ENCODE measurements around the gene OR51V1. TPM values are rescaled to one million over a fixed set of nuclear protein-coding genes. Genes with fewer than 3 reads are reported as not detected.
"Not testable (repeated sequence)": the region's sequence is repeated elsewhere in the genome, so short reads cannot be mapped to it uniquely, and the experiment has no call there.

The OR51V1 gene
- total RNA-seq, 1 experiment from 2014 or later: not detected

DNA sequence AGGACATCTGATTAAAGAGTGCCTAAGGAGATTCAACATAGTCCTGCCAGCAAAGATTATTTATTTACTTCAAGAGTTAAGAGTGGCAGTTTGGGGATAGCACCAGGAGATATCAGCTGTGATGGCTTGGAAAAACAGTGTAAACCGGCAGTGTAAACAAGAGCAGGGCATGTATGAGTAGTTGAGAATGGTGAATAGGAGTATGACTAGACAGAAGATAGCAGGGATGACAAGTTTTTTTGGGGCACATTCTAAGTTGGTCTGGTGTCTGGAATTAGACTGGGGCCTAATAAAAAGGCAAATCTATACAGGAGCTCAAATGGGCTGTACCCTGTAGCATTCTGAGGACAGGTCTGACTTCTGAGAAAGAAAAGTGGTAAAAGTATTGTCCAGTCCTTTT, 39.4 kb downstream of the OR51V1 start:
- H3K27ac ChIP-seq; H3K4me1 ChIP-seq; H3K9me3 ChIP-seq (replicated peaks); H3K27me3 ChIP-seq; DNase-seq; H3K4me3 ChIP-seq; H3K36me3 ChIP-seq: not testable (repeated sequence)

DNA sequence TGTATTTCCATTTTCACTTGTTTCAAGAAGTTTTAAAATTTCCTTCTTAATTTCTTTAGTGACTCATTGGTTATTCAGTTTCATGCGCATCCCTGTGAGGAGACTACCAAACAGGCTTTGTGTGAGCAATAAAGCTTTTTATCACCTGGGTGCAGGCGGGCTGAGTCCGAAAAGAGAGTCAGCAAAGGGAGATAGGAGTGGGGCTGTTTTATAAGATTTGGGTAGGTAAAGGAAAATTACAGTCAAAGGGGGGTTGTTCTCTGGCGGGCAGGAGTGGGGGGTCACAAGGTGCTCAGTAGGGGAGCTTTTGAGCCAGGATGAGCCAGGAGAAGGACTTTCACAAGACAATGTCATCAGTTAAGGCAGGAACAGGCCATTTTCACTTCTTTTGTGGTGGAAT, 40.3 kb downstream of the OR51V1 start:
- not testable (repeated sequence) for H3K4me1 ChIP-seq; H3K36me3 ChIP-seq; H3K27ac ChIP-seq; H3K9me3 ChIP-seq (replicated peaks); DNase-seq; H3K27me3 ChIP-seq; H3K4me3 ChIP-seq

DNA sequence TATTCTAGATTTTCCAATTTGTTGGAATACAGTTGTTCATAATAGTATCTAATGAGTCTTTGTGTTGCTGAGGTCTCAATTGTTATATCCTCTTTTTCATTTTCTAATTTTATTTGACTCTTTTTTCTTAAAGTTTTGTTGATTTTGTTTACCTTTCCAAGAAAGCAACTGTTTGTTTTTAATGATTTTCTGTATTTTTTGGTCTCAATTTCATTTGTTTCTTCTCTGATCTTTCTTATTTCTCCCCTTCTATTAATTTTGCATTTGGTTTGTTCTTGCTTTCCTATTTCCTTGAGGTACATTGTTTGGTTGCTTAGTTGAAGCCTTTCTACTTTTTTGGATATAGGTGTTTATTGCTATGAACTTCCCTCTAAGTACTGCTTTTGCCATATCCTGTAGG, 40.7 kb downstream of the OR51V1 start:
- Histone ChIP-seq H3K4me1 (no peaks in the 10 kb centered on the region), H3K4me3 (no peak overlapping the region), H3K9me3 (replicated peaks) (no peaks in the 10 kb centered on the region), H3K27ac (no peak overlapping the region), H3K27me3 (no peaks in the 10 kb centered on the region), H3K36me3 (no peaks in the 10 kb centered on the region)
- DNase-seq: no peak

DNA sequence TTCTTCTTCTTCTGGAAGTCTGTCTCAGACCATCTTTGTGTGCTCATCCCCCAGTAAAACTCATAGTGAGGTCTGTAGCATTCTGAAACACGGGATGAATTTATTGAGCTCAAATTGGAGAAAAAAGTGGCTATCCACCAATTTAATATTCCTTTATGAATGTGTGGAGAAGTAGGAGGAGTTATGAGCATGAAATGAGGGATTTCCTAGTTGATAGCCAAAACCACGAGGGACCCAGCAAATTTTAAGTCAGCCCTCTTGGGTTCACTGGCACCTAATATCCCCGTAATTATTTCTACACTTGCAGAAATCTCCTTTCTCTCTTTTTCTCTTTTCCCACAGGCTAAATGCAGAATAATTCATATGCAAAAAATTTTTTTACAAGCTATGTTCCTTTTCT, 45.8 kb downstream of the OR51V1 start, which contains the start of gene OR52A1:
Gene OR52A1 (minus strand): TSS at position 101 of the 400 bp plus-strand sequence. CDS start 2,388 bp downstream, outside the sequence.
- H3K36me3 ChIP-seq: no peaks in the 10 kb centered on the region
- H3K27ac ChIP-seq: no peak within 1 kb of the TSS
- no peaks in the 10 kb centered on the region for H3K9me3 ChIP-seq (replicated peaks)
- H3K4me3 ChIP-seq: no peak within 1 kb of the TSS
- H3K27me3 ChIP-seq: no peaks in the 10 kb centered on the region; the same call in 1 of the 2 replicates
- H3K4me1 ChIP-seq: no peaks in the 10 kb centered on the region
- DNase-seq: no peak

DNA sequence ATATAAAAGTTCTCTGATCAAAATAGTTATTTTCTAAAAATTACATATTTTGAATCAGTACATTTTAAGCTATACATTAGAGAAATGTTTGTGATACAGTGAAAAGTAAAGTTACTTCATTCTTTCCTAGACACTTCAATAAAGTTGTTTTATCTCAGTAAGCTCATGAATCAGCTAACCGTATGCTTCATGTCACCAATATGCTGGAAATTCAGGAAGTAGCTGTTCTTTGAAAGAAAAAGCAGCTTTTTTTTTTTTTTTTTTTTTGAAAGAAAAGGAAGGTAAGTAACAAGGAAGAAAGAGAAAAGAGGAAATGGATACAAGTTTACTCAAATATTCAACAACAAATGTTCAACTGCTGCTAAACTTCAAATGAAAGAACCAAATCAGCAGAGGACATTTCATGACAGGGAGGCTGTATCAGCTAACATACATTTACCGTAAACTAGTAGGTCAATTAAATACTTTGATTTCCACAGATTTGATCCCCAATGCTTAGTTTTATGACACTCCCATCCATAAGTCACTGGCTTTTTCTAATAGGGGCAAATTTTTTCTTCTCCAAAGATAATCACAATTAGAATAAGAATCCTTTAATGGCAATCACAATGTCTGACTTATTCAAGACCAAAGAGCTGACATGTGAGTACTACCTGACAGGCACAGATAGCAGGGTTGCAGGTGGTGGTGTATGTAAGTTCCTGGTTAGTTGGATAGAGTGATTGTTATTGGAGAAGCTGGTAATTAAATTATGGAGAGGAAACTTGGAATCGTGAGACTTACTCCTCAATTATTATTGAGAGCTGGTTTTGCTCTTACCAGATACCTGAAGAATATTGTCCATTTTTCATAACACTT, 46.7 kb downstream of the OR51V1 start:
- Histone ChIP-seq H3K4me3 (no peak overlapping the region), H3K27me3 (no peaks in the 10 kb centered on the region; the same call in 1 of the 2 replicates), H3K36me3 (no peaks in the 10 kb centered on the region), H3K4me1 (no peaks in the 10 kb centered on the region), H3K27ac (no peak overlapping the region), H3K9me3 (replicated peaks) (no peaks in the 10 kb centered on the region)
- no peak for DNase-seq

DNA sequence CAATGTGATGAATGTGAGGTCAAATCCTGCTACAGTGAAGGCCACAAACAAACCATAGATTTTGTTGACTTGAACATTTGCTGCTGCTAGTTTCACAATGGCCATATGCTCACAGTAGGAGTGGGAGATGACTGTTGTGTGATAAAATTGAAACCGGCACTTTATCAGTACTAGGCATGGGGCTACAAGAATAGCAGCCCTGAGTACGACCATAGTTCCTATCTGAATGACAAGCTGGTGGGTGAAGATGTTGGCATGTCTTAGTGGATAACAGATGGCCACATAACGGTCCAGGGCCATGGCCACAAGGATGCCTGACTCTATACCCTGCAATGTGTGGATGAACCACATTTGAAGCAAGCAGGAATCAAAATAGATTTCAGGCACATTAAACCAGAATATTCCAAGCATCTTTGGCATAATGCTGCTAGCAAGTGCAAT, 48.7 kb downstream of the OR51V1 start:
- Histone ChIP-seq H3K9me3 (replicated peaks) (no peaks in the 10 kb centered on the region), H3K4me3 (no peak overlapping the region), H3K27me3 (no peaks in the 10 kb centered on the region; the same call in 1 of the 2 replicates), H3K36me3 (no peaks in the 10 kb centered on the region), H3K27ac (no peak overlapping the region), H3K4me1 (no peaks in the 10 kb centered on the region)
- DNase-seq: no peak

Other genes with a start within 250 kb of the OR51V1 start
- gene OR51A2, start 245.0 kb downstream of the OR51V1 start, total RNA-seq (2014; rRNA removed; shearing (Covaris generic)): not detected in 2 replicates
- not detected in 2 replicates for gene OR51L1, start 205.8 kb downstream of the OR51V1 start, total RNA-seq (2014; rRNA removed; shearing (Covaris generic))
- gene OR52J3, start 154.2 kb downstream of the OR51V1 start, total RNA-seq (2014; rRNA removed; shearing (Covaris generic)): not detected in 2 replicates
- gene OR52E2, start 141.1 kb downstream of the OR51V1 start, total RNA-seq (2014; rRNA removed; shearing (Covaris generic)): not detected in 2 replicates
- gene OR52E1, start 131.1 kb downstream of the OR51V1 start, total RNA-seq (2014; rRNA removed; shearing (Covaris generic)): not detected in 2 replicates
- gene OR52A5, start 62.3 kb downstream of the OR51V1 start, total RNA-seq (2014; rRNA removed; shearing (Covaris generic)): not detected in 2 replicates
- gene OR52A1, start 45.9 kb downstream of the OR51V1 start, total RNA-seq (2014; rRNA removed; shearing (Covaris generic)): not detected in 2 replicates
- gene HBB, start 26.4 kb upstream of the OR51V1 start, total RNA-seq (2014; rRNA removed; shearing (Covaris generic)): not detected in 2 replicates
- not detected in 2 replicates for gene HBD, start 33.8 kb upstream of the OR51V1 start, total RNA-seq (2014; rRNA removed; shearing (Covaris generic))
- not detected in 2 replicates for gene HBG1, start 49.2 kb upstream of the OR51V1 start, total RNA-seq (2014; rRNA removed; shearing (Covaris generic))
- not detected in 2 replicates for gene HBG2, start 54.1 kb upstream of the OR51V1 start, total RNA-seq (2014; rRNA removed; shearing (Covaris generic))
- 0.26 TPM in 1 of 2 replicates, not detected in the other for gene HBE1, start 69.3 kb upstream of the OR51V1 start, total RNA-seq (2014; rRNA removed; shearing (Covaris generic))
- not detected in 2 replicates for gene OR51B4, start 101.3 kb upstream of the OR51V1 start, total RNA-seq (2014; rRNA removed; shearing (Covaris generic))
- gene OR51B2, start 123.6 kb upstream of the OR51V1 start, total RNA-seq (2014; rRNA removed; shearing (Covaris generic)): not detected in 2 replicates
- 0.28 TPM in 1 of 2 replicates, not detected in the other for gene OR51B5, start 142.8 kb upstream of the OR51V1 start, total RNA-seq (2014; rRNA removed; shearing (Covaris generic))
- not detected in 2 replicates for gene OR51B6, start 150.8 kb upstream of the OR51V1 start, total RNA-seq (2014; rRNA removed; shearing (Covaris generic))
- not detected in 2 replicates for gene OR51M1, start 183.1 kb upstream of the OR51V1 start, total RNA-seq (2014; rRNA removed; shearing (Covaris generic))
- gene OR51Q1, start 221.4 kb upstream of the OR51V1 start, total RNA-seq (2014; rRNA removed; shearing (Covaris generic)): not detected in 2 replicates
- gene OR51I1, start 240.8 kb upstream of the OR51V1 start, total RNA-seq (2014; rRNA removed; shearing (Covaris generic)): not detected in 2 replicates
- gene OR51I2, start 248.6 kb upstream of the OR51V1 start, total RNA-seq (2014; rRNA removed; shearing (Covaris generic)): not detected in 2 replicates

Measured in SJCRH30 (cell line).